ENCODE results near the gene USH1C. TPM values are rescaled to one million over a fixed set of nuclear protein-coding genes. Genes with fewer than 3 reads are reported as not detected.

The USH1C gene
- total RNA-seq, 2 experiments from 2014 or later = not detected

Other genes with a start within 250 kb of the USH1C start
- under 1 TPM; 0.69 to 0.82 TPM for gene NCR3LG1, start 192.6 kb downstream of the USH1C start, total RNA-seq
- gene KCNJ11, start 155.8 kb downstream of the USH1C start, total RNA-seq = under 1 TPM; 0.10 to 0.57 TPM
- not detected for gene ABCC8, start 67.6 kb downstream of the USH1C start, total RNA-seq
- gene OTOG, start 2.8 kb upstream of the USH1C start, total RNA-seq = not detected
- gene MYOD1, start 175.2 kb upstream of the USH1C start, total RNA-seq = not detected
- gene KCNC1, start 190.4 kb upstream of the USH1C start, total RNA-seq = not detected